GM12878 (cell line): ENCODE measurements around the gene SHOC2.
A peak's percentile ranks its signal among the peaks of the same experiment; 100 is the strongest.

Experiments
- CTCF ChIP-seq, 3 experiments: IDR thresholded peaks in 2 of 3; conservative IDR thresholded peaks in 1 of 3; 2 replicates each; pipeline ENCODE4 v1.5.1; 2011; ENCODE audit warnings: low read depth in 3 of 3, low read length in 3 of 3, mild to moderate bottlenecking in 3 of 3, control low read depth in 2 of 3, moderate library complexity in 2 of 3, inconsistent platforms in 1 of 3, mixed read lengths in 1 of 3; ENCODE audit not compliant: control insufficient read depth in 2 of 3, insufficient read depth in 1 of 3; ENCODE audit errors: extremely low read depth in 1 of 3
- JUND ChIP-seq: IDR thresholded peaks from 2 replicates; pipeline ENCODE4 v1.6.1; 2012; ENCODE audit warnings: low read depth, mild to moderate bottlenecking, low read length, improper control_type of control experiment, moderate library complexity
- ZNF217 ChIP-seq: fragments of 450-650 bp; IDR thresholded peaks from 2 replicates; pipeline ENCODE4 v1.6.1; 2017; ENCODE audit warnings: antibody characterized with exemption, mild to moderate bottlenecking
- ZNF687 ChIP-seq: fragments of 450-650 bp; IDR thresholded peaks from 2 replicates; pipeline ENCODE4 v1.6.1; 2017; ENCODE audit warnings: mild to moderate bottlenecking, moderate library complexity

GRCh38 chr10:111037858-111038257, 118.5 kb downstream of the SHOC2 start:
- TF ChIP-seq ZNF687 (no peak), JUND (no peak), ZNF217 (no peak), CTCF (IDR thresholded peaks at IDR 0.05 in 2 of 3, conservative IDR thresholded peaks at IDR 0.05 in 1 of 3; ENCODE audit: control insufficient read depth in 2 of 3, extremely low read depth in 1 of 3, insufficient read depth in 1 of 3, low read depth in 3 of 3, low read length in 3 of 3) (0 out of 6 replicates have a peak, but pooled peaks of 1 of the 3 experiments have one; percentile 14)
